Measurements from ENCODE around the gene KRTAP4-12. TPM values are rescaled to one million over a fixed set of nuclear protein-coding genes. Genes with fewer than 3 reads are reported as not detected.
"Not testable (repeated sequence)": the region's sequence is repeated elsewhere in the genome, so short reads cannot be mapped to it uniquely, and the experiment has no call there.

Gene KRTAP4-12
- total RNA-seq = not detected
- long read RNA-seq = 0 reads

DNA sequence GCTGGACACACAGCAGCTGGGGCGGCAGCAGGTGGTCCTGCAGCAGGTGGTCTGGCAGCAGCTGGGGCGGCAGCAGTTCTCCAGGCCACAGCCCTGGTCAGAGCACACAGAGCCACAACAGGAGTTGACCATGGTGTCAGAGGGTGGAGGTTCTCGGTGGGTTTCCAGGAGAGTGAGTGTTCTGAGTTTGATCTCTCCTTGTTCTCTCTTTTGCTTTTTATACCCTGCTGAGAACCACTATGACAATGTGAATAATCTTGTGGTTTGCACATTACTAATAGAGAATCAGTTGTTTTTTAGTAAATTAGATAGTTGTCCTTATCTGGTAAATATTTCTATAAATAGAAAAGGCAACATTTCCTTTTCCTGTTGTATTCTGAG lies at the start of gene KRTAP4-12:
TSS of gene KRTAP4-12 (minus strand) at position 192 of the 381 bp plus-strand sequence. CDS start at position 132, 60 bp downstream.
- DNase-seq; ATAC-seq; intact Hi-C loops (cut with DNase I, micrococcal nuclease): not testable (repeated sequence)

DNA sequence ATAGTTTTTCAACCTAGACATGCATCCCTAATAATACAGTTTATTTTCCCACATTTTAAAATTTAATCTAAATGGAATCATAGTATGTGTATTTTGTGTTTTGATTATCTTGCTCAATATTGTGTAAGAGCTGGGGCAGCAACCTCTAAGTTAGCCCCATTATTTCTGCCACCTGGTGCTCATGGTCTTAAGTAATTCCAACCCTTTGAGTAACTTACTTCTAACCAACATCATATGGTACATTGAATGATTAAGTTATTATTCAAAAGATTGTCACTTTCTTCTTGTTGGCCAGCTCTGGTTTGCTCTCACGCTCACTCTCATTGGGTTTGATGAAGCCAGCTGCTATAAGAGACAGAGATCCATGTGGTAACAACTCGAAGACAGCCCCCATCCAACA lies 47.9 kb upstream of the KRTAP4-12 start:
- intact Hi-C loops (cut with DNase I, micrococcal nuclease) = no loop called here
- ATAC-seq (no peak), DNase-seq (no peak)

DNA sequence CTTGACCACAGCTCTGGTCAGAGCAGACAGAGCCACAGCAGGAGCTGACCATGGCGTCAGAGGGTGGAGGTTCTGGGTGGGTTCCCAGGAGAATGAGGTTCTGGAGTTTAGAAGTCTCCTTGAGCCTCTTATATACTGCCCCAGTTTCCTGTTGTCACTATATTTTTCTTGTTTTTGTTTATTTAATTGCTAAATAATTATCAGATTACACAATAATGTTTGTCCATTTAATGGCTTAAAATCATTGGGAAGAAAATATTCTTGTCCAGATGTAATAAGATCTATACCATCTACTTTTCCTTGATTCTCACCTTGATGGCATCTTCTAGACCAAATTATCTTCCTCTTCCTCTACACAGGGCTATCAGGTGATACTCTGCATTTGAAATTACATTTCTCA lies 44.1 kb upstream of the KRTAP4-12 start, which contains the start of gene KRTAP4-3:
TSS of gene KRTAP4-3 (minus strand) at position 101 of the 400 bp plus-strand sequence. CDS start at position 52, 49 bp downstream.
- intact Hi-C loops (cut with DNase I, micrococcal nuclease) = no loop called here
- no peak for ATAC-seq
- DNase-seq = no peak

DNA sequence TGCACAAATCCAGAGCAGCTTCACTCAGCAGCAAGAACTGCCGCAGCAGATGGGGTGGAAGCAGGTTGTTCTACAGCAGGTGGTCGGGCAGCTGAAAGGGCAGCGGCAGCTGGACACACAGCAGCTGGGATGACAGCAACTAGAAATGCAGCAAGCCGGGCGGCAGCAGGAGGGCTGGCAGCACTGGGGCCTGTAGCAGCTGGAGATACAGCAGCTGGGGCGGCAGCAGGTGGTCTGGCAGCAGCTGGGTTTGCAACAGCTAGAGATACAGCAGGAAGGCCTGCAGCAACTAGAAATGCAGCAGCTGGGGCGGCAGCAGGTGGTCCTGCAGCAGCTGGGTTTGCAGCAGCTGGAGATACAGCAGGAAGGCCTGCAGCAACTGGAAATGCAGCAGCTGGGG lies 43.6 kb upstream of the KRTAP4-12 start:
- ATAC-seq = no peak
- no peak for DNase-seq
- intact Hi-C loops (cut with DNase I, micrococcal nuclease) = no loop called here

DNA sequence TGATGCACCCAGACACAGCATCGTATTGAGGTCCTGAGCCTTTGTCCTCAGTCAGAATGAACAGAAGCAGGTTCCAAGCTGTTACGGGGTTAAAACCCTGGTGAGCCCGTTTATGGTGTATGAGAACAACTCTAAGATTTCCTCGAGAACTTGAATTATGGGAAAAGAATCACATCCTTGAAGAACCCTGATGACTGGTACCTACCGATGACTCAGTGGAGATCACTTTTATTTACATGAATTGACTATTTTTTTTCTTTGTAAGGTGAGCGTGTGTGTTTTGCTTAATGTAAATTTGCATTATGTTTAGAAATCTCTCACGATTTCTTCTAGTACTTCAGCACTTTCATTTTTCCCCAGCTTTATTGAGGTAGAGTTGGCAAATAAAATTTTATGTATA lies 39.8 kb upstream of the KRTAP4-12 start:
- ATAC-seq (no peak), DNase-seq (no peak)
- intact Hi-C loops (cut with DNase I, micrococcal nuclease) = no loop called here

DNA sequence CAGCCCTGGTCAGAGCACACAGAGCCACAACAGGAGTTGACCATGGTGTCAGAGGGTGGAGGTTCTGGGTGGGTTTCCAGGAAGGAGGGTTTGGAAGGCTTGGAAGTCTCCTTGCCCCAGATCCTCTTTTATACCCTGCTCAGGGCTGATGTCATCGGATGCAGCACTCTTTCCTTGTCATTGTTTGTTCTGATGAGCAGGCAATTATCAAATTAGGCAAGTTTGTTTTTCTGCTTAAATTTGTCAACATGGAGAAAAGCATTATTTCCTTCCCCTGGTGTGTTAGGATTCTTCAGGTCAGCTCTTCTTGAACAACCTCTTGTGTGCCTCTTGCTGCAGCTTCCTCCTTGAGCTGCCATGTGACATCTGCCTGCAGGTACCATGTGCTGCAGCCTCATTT lies 36.7 kb upstream of the KRTAP4-12 start, which contains the start of gene KRTAP4-4:
TSS of gene KRTAP4-4 (minus strand) at position 101 of the 400 bp plus-strand sequence. CDS start at position 44, 57 bp downstream.
- intact Hi-C loops (cut with DNase I, micrococcal nuclease) = no loop called here
- DNase-seq = no peak
- ATAC-seq = no peak

DNA sequence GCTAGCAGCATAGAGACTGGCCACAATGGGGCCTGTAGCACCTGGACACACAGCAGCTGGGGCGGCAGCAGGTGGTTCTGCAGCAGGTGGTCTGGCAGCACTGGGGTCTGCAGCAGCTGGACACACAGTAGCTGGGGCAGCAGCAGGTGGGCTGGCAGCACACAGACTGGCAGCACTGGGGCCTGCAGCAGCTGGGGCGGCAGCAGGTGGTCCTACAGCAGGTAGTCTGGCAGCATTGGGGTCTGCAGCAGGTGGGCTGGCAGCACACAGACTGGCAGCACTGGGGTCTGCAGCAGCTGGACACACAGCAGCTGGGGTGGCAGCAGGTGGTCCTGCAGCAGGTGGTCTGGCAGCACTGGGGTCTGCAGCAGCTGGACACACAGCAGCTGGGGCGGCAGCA lies 36.2 kb upstream of the KRTAP4-12 start:
- intact Hi-C loops (cut with DNase I, micrococcal nuclease); ATAC-seq; DNase-seq: not testable (repeated sequence)

DNA sequence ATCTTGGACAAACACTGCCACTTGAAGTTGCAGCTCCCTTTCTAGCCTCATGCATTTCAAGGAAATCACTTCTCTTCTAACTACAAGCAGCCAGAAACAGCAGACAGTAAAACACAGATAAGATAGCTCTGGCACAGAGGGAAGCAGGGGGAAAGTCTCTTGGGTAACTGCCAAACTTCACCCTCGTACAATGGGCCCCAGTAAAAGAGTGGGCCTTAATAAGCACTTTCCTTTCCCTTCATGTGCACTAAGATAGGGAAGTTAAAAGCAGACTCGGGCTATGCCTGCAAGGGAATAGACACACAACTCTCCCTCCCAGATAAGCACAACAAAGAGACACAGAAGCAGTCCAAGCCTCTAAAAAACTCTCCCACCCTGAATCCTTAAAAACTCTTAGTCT lies 29.9 kb upstream of the KRTAP4-12 start:
- ATAC-seq (no peak), DNase-seq (no peak)
- intact Hi-C loops (cut with DNase I, micrococcal nuclease) = no loop called here

DNA sequence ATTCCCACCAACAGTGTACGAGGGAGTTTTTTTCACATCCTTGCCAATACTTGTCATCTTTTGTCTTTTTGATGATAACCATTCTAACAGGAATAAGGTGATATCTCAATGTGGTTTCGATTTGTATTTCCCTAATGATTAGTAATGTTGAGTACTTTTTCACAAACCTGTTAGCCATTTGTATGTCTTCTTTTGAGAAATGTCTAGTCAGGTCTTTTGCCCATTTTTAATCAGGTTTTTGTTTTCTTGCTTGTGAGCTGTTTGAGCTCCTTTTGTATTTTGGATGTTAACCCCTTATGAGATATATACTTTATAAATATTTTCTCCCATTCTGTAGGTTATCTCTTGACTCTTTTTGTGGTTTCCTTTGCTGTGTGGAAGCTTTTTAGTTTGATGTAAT lies 27.5 kb upstream of the KRTAP4-12 start:
- no peak for ATAC-seq
- intact Hi-C loops (cut with DNase I, micrococcal nuclease) = no loop called here
- no peak for DNase-seq

DNA sequence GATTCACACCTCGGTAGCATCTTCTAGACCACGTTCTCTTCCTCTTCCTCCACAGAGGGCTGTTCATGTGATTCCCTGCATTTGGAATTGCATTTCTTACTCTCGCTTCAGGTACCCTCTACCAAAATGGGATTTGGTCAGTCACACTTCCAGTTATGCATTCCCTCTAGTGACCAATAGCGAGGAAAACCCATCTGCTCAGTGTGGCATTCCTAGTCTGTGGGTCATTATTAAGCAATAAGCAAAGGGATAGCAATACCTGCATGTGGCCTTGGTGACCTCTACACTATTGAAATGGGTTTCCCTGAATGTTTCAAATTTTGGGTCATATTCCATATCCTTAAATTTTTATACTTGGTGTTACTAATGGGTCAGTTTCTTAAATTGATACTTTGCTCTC lies 26.0 kb upstream of the KRTAP4-12 start:
- DNase-seq = no peak
- no peak for ATAC-seq
- intact Hi-C loops (cut with DNase I, micrococcal nuclease) = no loop called here

DNA sequence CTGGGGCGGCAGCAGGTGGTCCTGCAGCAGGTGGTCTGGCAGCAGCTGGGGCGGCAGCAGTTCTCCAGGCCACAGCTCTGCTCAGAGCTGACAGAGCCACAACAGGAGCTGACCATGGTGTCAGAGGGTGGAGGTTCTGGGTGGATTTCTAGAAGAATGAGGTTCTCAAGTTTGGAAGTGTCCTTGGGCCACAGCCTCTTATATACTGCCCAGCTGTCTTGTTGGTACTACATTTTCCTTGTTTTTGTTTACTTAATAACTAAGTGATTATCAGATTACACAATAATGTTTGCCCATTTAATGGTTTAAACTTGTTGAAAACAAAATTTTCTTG lies 25.6 kb upstream of the KRTAP4-12 start, which contains the start of gene KRTAP4-5:
TSS of gene KRTAP4-5 (minus strand) at position 174 of the 334 bp plus-strand sequence. CDS start at position 116, 58 bp downstream.
- no peak for DNase-seq
- intact Hi-C loops (cut with DNase I, micrococcal nuclease) = no loop called here
- ATAC-seq = no peak

DNA sequence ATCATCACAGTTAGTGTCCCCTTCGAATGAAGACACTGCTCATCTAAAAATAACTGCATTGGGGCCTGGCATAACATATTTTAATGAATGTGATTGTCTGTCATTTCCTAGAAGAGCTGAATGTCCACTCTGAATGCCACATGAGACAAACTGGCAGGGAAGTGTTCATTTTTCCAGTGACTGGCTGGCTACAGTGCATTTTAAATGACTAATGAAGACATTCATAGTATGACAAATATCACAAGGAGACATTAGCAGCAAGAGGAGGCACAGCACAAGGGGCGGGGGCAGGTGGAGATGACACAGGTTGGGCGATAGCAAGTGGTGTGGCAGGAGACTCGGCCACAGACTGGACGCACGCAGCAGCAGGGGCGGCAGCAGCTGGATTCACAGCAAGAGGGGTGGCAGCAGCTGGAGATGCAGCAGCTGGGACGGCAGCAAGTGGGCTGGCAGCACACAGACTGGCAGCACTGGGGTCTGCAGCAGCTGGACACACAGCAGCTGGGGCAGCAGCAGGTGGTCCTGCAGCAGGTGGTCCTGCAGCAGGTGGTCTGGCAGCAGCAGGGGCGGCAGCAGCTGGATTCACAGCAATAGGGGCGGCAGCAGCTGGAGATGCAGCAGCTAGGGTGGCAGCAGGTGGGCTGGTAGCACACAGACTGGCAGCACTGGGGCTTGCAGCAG lies 25.1 kb upstream of the KRTAP4-12 start:
- ATAC-seq; intact Hi-C loops (cut with DNase I, micrococcal nuclease); DNase-seq: not testable (repeated sequence)

DNA sequence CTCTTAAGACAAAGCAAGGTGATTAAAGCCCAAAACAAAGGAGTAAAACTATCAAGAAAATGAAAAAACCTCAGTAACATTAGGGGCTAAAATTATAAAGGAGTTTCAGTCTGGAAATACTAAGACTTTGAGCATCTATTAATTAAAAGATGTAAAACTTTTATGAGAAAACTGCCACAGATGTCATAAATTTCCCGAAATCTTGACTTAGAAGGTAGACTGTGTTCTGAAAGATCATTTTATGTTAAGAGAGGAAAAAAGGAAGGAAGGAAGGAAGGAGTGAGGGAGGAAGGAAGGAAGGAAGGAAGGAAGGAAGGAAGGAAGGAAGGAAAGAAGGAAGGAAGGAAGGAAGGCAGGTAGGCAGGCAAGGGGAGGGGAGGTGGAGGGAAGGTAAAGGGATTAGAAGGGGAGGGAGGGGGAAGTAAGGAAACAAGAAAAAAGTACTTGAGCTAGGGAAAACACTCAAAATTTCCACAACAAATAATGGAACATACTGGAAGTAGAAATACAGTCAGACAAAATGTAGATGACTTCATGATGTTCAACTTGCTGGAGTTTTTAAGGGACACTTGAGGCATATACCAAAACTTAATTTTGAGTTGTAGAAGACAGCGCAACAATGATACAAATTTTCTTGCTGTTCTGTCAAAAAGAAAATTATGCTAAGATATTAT lies 23.7 kb upstream of the KRTAP4-12 start:
- DNase-seq = no peak
- intact Hi-C loops (cut with DNase I, micrococcal nuclease) = no loop called here
- ATAC-seq = no peak

DNA sequence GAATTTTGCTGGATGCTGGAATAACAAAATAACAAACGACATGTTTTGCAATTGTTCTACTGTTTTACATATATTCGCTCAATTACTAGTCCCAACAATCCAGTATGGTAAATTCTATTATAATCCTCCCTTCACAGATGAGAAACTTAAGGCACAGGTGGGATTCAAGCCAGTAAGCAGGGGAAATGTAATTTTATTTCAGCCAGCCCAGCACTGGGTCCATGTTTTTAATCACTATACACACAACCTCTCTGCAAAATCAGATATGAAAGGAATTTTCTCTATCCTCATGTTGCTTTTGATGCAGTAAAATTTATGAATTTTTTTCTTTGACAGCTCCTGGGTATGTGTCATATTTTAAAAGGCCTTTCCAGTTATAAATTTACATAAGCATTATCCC lies 21.3 kb upstream of the KRTAP4-12 start:
- no peak for DNase-seq
- intact Hi-C loops (cut with DNase I, micrococcal nuclease) = no loop called here
- no peak for ATAC-seq

DNA sequence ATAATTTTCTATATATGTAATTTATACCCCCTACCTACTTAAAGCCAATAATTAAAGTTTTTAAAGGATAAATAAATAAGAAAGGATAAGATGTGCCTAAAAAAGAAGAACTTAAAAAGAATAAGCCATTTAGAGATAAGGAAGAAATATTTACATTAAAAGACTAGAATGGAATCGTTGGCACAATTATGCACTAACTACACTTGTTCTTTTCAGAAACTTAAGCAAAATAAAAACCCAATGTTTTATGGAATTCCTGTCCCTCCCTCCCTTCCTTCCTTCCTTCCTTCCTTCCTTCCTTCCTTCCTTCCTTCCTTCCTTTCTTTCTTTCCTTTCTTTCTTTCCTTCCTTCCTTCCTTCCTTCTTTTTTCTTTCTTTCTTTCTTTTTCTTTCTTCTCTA lies 20.9 kb upstream of the KRTAP4-12 start:
- intact Hi-C loops (cut with DNase I, micrococcal nuclease) = no loop called here
- DNase-seq (no peak), ATAC-seq (no peak)

DNA sequence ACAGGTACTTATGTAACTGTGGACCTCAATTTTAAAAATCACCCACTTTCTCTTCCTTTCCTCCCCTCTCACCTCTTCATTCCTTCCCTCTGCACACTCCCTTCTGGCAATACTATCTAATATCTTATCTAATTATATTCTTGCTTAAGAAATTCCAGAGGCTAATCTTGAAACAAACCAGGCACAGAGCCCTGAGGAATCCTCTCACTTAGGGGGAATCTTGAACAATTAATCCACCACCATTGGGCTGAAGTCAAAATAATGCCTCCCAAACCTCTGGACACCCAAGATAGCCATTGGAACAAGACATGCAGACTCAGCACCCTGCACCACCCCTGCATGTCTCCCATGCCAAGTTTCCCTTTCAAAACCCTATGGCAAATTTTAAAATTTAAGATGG lies 17.4 kb upstream of the KRTAP4-12 start:
- intact Hi-C loops (cut with DNase I, micrococcal nuclease) = no loop called here
- ATAC-seq (no peak), DNase-seq (no peak)

DNA sequence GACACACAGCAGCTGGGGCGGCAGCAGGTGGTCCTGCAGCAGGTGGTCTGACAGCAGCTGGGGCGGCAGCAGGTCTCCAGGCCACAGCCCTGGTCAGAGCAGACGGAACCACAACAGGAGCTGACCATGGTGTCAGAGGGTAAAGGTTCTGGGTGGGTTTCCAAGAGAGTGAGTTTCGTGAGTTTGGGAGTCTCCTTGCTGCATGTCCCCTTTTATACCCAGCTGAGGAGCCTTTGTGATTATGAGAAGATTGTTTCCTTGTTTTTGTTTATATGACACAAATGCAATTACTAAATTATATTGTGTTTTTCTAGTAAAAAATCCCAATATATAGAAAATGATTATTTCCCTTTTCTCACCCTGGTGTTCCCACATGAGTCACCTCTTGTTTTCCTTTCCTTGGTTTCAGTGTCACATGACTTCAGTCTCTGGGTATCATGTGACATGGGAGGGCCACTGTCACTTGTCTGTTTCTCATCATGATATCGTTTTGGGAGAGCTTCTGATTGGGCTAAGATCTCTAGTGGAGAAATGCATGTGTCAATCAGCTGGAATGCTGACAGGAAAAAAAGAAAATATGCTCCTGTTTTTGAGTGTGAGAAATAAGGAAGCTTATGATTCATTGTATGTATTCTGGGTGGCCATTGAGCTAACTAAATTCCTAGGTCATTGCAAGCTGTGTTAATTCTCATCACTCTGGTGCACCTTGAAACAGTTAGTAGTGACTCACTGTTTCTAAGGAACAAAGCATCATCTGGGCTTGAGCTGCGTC lies 16.6 kb upstream of the KRTAP4-12 start, which contains the start of gene KRTAP4-6:
TSS of gene KRTAP4-6 (minus strand) at position 185 of the 772 bp plus-strand sequence. CDS start at position 128, 57 bp downstream.
- intact Hi-C loops (cut with DNase I, micrococcal nuclease) = no loop called here
- DNase-seq (no peak), ATAC-seq (no peak)

DNA sequence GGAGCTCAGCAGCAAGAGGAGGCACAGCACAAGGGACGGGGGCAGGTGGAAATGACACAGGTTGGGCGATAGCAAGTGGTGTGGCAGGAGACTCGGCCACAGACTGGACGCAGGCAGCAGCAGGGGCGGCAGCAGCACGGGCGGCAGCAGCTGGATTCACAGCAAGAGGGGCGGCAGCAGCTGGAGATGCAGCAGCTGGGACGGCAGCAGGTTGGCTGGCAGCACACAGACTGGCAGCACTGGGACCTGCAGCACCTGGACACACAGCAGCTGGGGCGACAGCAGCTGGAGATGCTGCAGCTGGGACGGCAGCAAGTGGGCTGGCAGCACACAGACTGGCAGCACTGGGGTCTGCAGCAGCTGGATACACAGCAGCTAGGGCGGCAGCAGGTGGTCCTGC lies 15.9 kb upstream of the KRTAP4-12 start:
- intact Hi-C loops (cut with DNase I, micrococcal nuclease); DNase-seq; ATAC-seq: not testable (repeated sequence)

Measured in left colon (tissue), 2 donors.